OCI-LY3 (cell line): Measurements from ENCODE around the gene ADGRG1.

ENCODE experiments used
- H2AFZ ChIP-seq: fragments of 200-600, 300-600 bp; shearing (Covaris generic); 2 replicates; pipeline ENCODE4 v1.6.0; 2014; ENCODE audit warnings: antibody characterized with exemption, low read depth, low read length
- H3K27ac ChIP-seq: fragments of 200-600, 300-600 bp; sonication (generic); 2 replicates; pipeline ENCODE4 v1.5.1; 2014; ENCODE audit warnings: mild to moderate bottlenecking, low read length, moderate library complexity, mixed read lengths
- H3K27me3 ChIP-seq: fragments of 200-600, 300-600 bp; sonication (generic); 2 replicates; pipeline ENCODE4 v1.6.1; 2014; ENCODE audit warnings: low read depth, low read length, mixed read lengths
- H3K36me3 ChIP-seq: fragments of 200-600, 300-600 bp; sonication (generic); replicated peaks from 2 replicates; pipeline ENCODE3; 2014; ENCODE audit warnings: low read depth, low read length, mixed read lengths
- H3K4me1 ChIP-seq: fragments of 300-600, 200-600 bp; sonication (generic); 2 replicates; pipeline ENCODE4 v1.6.1; 2014; ENCODE audit warnings: low read length, mixed read lengths
- H3K4me2 ChIP-seq: fragments of 200-600, 300-600 bp; sonication (generic); 2 replicates; pipeline ENCODE4 v1.6.1; 2014; ENCODE audit warnings: low read length, mixed read lengths
- H3K4me3 ChIP-seq: fragments of 300-600, 200-600 bp; sonication (generic); 2 replicates; pipeline ENCODE4 v1.5.1; 2014; ENCODE audit warnings: antibody characterized with exemption, mild to moderate bottlenecking, low read length, moderate library complexity
- H3K79me2 ChIP-seq: fragments of 300-600, 200-600 bp; shearing (Covaris generic); 2 replicates; pipeline ENCODE4 v1.6.1; 2014; ENCODE audit warnings: mild to moderate bottlenecking, low read length, mixed read lengths
- H3K9ac ChIP-seq: fragments of 300-600, 200-600 bp; shearing (Covaris generic); 2 replicates; pipeline ENCODE4 v1.6.0; 2014; ENCODE audit warnings: mild to moderate bottlenecking, low read length, moderate library complexity
- H3K9me3 ChIP-seq: fragments of 200-600, 300-600 bp; shearing (Covaris generic); 2 replicates; pipeline ENCODE4 v1.6.1; 2014; ENCODE audit warnings: low read length, mixed read lengths; ENCODE audit not compliant: insufficient read depth
- H4K20me1 ChIP-seq: fragments of 200-600, 300-600 bp; sonication (generic); 2 replicates; pipeline ENCODE4 v1.6.1; 2016; ENCODE audit warnings: low read length, mixed read lengths; ENCODE audit not compliant: insufficient read depth
- CTCF ChIP-seq: fragments of 200-600, 300-600 bp; sonication (generic); IDR thresholded peaks from 2 replicates; pipeline ENCODE4 v1.5.1; 2014; ENCODE audit warnings: antibody characterized with exemption, low read length, low read depth
- EZH2phosphoT487 ChIP-seq: fragments of 200-600 bp; shearing (Covaris generic); IDR thresholded peaks from 2 replicates; pipeline ENCODE4 v1.6.1; 2018; ENCODE audit warnings: antibody characterized with exemption, mixed run types, low read depth

Gene ADGRG1

GRCh38 chr16:57626420-57627170 is 1.8 kb upstream of the ADGRG1 start:
- Histone ChIP-seq H3K79me2 (no peaks in the 10 kb centered on the region), H3K27me3 (peaks cover 79% of the 10 kb centered on the region), H3K4me1 (no peaks in the 10 kb centered on the region), H3K9ac (no peak overlapping the region), H3K27ac (no peak overlapping the region), H2AFZ (no peak overlapping the region), H4K20me1 (no peaks in the 10 kb centered on the region; the same call in 1 of the 2 replicates), H3K4me3 (no peak overlapping the region), H3K4me2 (no peak overlapping the region), H3K36me3 (no peaks in the 10 kb centered on the region), H3K9me3 (no peaks in the 10 kb centered on the region)
- TF ChIP-seq CTCF (no peak), EZH2phosphoT487 (no peak)

- TF ChIP-seq EZH2phosphoT487, result no peak
- TF ChIP-seq CTCF, result no peak
- no peak overlapping the region for H3K9ac ChIP-seq
- no peaks in the 10 kb centered on the region; the same call in 1 of the 2 replicates for H4K20me1 ChIP-seq
- no peak overlapping the region for H3K27ac ChIP-seq
- H3K4me1 ChIP-seq, result no peaks in the 10 kb centered on the region
- no peaks in the 10 kb centered on the region for H3K9me3 ChIP-seq
- no peak overlapping the region for H3K4me3 ChIP-seq
- H3K79me2 ChIP-seq, result no peaks in the 10 kb centered on the region
- H3K4me2 ChIP-seq, result no peak overlapping the region
- no peaks in the 10 kb centered on the region for H3K36me3 ChIP-seq
- H2AFZ ChIP-seq, result no peak overlapping the region
- peaks cover 84% of the 10 kb centered on the region for H3K27me3 ChIP-seq
Observed at GRCh38 chr16:57627184-57627871, 1.1 kb upstream of the ADGRG1 start.

GRCh38 chr16:57628783-57629293 is 408 bp downstream of the ADGRG1 start:
- TF ChIP-seq CTCF (no peak), EZH2phosphoT487 (no peak)
- Histone ChIP-seq H3K79me2 (no peaks in the 10 kb centered on the region), H3K9me3 (no peaks in the 10 kb centered on the region), H3K4me1 (no peaks in the 10 kb centered on the region), H3K27me3 (peaks cover 91% of the 10 kb centered on the region), H4K20me1 (no peaks in the 10 kb centered on the region; the same call in 1 of the 2 replicates), H3K4me2 (no peak overlapping the region), H3K27ac (no peak overlapping the region), H3K36me3 (no peaks in the 10 kb centered on the region), H2AFZ (no peak overlapping the region), H3K9ac (no peak overlapping the region), H3K4me3 (no peak overlapping the region)
